Hematopoietic multipotent progenitor cell treated with erythropoietin and hydrocortisone succinate and interleukin-3 and kit ligand, for 8 days (in vitro differentiated cells): ENCODE data around the gene KRT34.
"Not testable (repeated sequence)": the region's sequence is repeated elsewhere in the genome, so short reads cannot be mapped to it uniquely, and the experiment has no call there.

ENCODE experiments used
- DNase-seq: peaks from one replicate; pipeline ENCODE4 v3.0.0-alpha.2; 2015

Gene KRT34

DNA sequence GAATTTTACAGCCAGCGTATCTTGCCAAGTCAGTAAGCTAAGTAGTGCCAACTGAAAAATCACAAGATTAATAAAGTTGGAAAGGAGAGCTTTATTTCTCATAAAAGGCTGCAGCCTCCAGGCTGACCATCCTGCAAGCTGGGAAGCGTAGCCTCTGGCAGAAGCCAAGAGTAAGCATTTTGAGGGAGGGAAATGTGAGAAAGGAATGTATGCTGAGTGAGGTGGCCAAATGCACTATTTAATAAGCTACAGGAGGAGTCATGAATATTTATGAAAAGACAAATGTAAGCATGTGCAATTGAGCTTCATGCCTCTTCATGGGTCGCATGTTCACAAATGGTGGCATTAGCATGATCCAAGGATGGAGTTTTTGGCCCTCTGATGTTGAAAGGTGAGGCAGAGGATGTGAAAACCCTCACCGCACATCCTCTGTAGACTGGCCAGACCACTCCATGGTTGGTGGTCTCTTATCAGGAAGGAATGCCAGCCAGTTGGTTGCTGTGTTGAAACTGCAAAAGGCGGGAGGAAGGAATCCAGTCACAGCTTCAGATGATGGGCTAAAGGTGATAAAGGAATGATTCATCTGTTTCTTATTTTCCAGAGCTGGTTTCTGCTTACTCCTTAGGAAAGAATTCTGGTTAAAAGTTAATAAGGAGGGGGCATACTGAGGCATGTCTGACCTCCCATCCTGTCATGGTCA lies 21.7 kb downstream of the KRT34 start:
- no peak for DNase-seq

DNA sequence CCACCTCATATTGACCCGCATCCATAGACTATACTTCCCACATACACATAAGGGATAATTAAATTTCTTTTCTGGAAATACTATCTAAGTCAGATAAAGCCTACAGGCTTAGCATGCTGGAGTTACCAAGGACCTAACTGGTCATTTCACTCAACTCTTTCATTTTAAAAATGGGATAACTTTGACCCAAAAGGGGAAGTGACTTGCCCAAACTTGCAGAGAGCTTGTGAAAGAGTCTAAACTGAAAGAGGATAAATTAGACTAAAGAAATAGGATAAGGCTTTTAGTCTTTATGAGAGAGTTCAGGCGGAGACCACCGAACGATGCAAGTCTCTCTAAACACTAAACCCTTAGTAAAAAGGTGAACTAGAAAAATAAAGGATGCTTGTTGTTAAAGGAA lies 27.6 kb downstream of the KRT34 start:
- no peak for DNase-seq

DNA sequence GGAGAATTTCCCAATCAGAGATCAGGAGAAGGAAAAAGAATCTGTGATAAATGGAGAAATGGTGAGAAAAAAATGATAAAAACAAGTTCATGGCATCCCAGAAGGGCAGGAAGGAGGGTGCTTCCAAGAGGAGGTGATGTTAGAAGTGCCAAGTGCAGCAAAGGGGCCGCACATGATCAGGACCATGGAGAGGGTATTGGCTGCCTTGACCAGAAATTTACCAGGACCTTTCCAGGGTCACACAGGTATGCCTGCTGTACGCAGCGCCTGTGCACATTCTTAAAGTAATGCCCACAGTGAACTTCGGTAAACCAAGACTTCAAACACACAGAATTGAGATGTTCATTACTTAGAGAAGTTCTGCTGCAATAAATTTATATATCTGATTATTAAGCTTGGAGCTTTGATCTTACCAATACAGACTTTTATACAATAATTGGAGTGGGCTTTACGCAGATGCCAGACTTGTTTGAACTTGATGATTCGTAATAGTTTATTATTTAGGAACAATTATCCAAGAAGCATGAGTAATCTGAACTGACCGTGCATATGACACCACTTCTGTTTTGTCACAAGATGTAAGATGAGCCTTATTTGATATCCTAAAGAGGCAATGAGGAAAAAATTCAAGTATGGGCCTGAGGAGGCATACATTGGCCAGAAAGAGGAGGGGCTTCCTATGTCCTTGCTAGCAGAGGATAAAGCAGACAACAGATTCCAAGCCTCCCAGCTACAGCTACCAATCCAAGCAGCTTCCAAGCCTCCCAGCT lies 29.3 kb downstream of the KRT34 start:
- no peak for DNase-seq

DNA sequence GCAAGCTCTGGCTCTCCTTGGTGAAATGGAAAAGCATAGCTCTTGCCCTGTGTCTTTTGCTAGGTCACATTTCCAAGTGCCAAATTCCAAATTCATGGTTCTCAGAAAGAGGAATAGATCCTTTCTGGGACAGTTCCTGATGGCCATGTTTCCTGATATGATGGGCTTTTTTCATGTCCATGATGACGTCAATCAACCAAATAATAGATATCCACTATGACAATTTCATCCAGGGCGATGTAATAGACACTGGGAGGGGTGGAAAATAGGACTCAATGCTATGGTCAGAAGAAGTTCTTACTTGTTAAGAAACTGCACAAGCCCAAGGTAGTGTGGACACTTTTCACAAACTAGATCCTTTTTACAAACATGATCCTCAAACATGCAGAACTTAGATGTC lies 30.9 kb downstream of the KRT34 start:
- DNase-seq = no peak

GRCh38 chr17:41350381-41350878 lies 31.7 kb downstream of the KRT34 start, which contains the start of gene KRT33A:
TSS of gene KRT33A (minus strand) at chr17:41350828. CDS start at chr17:41350767, 61 bp downstream.
- DNase-seq = not testable (repeated sequence)

GRCh38 chr17:41347869-41348760 lies 34.0 kb downstream of the KRT34 start:
- no peak for DNase-seq

- not testable (repeated sequence) for DNase-seq
These were observed 35.7 kb downstream of the KRT34 start for GRCh38 chr17:41346421-41346820.

- no peak for DNase-seq
These were observed 36.1 kb downstream of the KRT34 start for GRCh38 chr17:41345992-41346391.

DNA sequence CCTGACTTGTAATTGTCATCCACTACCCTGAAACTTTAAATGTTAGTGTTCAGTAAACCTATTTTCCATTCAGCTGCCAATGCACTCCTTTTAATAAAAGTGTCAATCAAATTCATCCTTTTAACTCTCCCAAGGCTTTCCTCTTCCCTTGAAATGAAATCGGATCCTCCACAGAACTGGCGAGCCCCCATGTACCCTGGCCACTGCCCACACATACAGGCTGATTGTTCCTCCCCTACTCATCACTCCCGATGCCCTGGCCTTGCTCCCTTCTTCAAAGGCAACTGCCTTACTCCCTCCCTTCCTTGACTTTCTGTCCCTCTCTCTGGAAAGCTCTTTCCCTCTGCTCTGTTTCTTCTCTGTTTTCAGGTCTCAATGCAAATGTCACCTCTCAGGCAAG lies 39.1 kb downstream of the KRT34 start:
- DNase-seq = no peak

DNA sequence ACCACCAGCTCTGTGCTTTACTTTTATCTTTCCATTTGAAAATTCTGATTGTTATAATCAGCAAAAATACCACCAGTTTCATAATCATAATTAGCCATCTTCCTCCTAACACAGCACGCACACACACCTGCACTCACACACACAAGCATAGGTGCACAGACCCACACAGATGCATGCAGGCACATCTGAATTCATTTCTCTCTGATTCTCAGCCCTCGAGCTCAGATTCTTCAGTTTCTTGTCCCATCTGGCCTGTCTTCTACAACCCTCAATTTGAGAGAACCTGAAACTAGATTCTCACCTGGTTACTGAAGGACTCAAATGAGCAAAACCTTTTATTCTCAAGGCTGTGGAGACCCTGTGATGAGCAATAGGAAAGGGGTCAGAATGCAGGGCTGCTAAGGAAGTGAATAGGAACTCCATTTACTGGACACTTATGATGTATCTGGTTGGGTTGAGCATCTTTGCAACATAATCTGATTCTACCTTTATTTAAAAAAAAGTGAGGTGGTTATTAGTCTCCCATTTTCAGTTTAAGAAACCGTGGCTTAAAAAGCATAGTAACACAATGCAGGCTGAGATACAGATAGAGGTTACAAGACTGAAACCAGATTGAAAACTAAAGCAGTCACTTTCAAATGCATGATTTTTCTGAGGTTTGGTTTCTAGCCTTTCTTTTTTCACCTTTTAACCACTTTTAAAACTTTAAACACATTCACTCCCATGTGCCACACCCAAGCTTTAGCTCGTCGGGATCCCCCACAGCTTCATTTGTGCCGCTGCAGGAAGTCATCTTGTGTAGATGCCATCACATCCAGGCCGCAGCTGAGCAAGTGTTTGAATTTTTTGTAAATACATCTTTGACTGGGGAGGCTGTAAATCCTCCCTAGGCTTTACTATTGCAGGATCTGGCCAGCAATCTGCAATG lies 40.9 kb downstream of the KRT34 start:
- DNase-seq = no peak

- no peak for DNase-seq
These were observed 41.6 kb downstream of the KRT34 start for GRCh38 chr17:41340494-41340893.

DNA sequence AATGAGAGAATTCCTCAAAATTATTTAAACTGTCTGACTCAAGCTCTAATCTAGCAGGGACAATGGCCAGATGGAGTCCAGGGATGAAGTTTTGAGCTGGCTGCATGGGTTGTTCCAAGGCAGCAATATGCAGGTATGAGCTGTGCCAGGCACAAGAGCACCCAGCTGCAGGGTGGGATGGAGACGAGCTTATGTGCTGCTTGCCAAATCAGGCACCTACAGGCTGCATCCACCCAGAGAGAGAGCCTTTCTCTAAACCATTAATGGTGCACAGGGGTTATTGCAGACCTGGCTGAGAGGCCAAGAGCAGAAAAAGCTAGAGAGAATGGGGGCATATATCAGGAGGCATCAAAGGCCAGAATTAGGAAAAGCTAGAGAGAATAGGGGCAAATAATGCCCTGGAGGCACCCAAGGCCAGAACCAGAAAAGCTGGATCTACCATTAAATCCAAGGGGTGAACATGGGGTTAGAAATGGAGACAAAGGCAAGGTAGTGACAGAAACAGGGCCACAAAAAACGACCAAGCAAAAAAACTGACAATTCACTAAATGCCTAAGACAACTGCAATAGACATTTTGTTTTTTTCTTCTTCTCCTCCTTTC lies 42.4 kb downstream of the KRT34 start:
- DNase-seq = no peak

DNA sequence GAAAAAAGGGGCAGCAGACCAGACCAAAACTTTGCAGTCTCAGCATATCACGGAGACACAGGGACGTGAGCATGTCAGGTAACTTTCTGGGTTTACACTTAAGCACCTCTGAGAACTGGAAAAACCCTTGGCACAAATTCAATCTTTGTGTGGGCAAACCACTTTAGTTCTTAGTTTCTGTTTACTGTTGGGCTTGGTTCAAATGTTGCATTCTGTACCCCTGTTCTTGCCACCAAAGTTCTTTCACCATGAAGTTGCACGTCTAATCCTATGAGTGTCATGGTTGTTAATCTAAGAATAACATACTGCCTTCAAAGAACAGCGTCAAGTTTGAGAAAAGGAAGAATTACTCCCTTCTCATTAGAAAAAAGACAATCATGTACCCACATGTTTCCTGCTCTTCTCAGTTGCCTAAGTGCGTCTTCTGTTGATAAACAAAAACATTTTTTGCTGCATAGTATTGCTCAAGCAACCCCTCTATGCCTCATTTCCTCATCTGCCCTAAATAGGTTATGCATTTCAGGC lies 43.1 kb downstream of the KRT34 start:
- DNase-seq = no peak

GRCh38 chr17:41335747-41336146 lies 46.4 kb downstream of the KRT34 start:
- DNase-seq = no peak

GRCh38 chr17:41334385-41335305 lies 47.5 kb downstream of the KRT34 start:
- no peak for DNase-seq

DNA sequence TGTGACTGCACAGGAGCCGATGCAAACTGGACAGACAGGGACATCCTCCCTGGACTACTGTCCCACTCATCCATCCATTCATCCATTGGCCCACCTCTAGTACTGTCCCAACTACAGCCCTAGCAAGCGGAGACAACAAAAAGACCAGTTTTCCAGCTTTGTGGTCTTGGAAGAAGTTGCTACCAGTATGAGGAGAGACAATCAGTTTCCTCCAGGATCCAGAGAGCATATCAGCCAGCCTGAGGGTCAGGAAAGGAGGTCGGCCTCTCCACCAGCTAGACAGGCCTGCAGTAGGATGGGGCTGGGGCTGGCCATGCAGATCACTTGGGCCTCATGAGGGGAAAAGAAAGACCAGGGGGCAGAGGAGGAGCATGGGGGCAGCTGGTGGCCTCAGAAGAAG lies 48.3 kb downstream of the KRT34 start:
- DNase-seq = no peak

- no peak for DNase-seq
These were observed 49.0 kb downstream of the KRT34 start for GRCh38 chr17:41333098-41333497.

DNA sequence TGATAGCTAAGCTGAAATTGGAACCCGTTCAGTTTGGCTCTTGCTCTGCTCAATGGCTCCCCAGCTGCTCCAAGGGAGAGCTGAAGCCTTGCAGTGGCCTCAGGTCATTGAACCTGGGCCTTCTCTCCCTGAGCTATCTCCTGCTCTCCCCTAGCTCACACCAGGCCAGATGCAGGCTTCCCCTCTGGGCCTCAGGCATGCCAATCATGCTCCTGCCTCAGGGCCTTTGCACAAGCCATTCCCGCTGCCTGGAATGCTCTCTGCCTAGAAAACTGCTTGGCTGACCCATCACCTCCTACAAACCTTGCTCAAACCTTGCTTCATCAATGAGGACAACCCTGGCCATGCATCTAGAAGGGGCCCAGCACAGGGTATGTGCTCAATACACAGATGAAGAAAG lies 49.9 kb downstream of the KRT34 start:
- no peak for DNase-seq

- no peak for DNase-seq
These were observed 50.5 kb downstream of the KRT34 start for GRCh38 chr17:41331606-41332005.

DNA sequence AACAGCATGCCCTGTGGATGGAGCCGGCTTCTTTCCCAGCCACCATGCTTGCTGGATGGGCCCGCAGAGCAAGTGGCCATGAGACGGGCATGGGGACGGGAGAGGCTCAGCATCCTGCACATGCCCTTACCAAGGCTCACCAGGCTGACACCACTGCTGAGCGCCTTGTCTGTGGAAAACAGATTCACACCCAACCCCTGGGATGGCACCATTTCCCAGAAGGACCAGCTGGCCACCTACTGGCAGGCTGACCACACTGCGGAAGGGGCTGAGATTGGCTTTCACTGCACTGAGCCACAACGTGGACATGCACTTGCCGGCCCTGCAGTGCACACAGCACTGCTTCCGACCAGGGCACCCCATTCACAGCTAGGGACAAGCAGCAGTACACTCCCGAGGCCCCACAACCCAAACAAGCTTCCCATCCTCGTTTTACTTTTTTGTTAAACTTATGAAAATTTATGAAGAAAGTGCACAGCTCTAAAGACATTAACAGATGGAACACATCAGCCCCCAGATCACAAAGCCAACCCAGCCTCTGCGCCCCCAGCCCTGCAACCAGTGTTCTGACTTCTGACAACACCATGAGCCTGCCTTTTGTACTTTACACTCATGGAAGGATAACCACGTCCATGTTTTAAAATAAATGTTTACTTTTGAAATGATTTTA lies 52.7 kb downstream of the KRT34 start:
- DNase-seq = peak; percentile 43
